ENCODE data around the gene PSMC4.

PSMC4 gene

DNA sequence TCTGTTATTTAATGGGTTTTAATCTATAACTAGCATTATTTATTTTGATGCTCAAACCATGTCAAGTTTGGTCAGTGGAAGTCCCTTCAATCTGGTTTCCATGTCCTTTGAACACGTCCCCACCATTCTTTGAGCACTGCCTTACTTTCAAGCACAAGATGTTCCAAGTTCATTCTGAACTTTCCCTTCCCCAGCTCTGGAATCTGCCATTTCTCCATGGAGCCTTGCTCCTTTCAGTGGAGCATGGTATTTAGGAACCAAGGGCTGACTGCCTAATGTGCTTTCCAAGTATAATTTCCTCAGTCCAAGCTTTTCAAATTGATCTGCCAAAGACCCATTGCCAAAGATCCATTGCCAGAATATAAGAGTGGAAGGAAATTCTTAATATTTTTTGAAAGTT lies 24.8 kb downstream of the PSMC4 start:
- DNase-seq: no peak

DNA sequence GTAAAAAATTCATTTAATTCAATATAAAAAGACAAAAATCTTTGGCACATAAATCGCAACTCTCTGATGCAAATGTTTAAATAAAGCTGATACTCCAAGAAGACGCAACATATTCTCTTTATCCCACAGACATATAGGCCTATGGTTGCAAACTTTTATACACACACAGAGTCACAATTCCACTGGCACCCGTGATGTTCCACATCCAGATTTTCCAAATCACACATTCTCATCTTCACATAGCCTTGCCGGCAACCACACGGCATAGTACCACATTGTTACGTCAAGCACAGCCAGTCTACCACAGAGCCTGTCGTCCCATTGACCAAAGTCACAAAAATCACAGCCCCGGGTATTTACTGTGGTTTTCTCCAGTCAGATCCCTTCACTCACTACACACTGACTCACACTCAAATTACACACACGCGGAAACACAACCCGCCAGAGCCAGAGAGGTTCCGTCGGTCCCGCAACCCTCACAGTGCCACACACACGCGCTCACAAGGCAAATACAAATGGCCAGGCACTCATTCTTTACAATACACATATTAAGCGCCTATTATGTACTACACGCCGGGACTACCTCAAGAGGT lies 25.3 kb downstream of the PSMC4 start:
- DNase-seq: peak in 1 of 2 donors; percentile 30

- peak; percentile 92 to 94 for DNase-seq
These were observed 26.1 kb downstream of the PSMC4 start, which contains the start of gene ZNF546 for GRCh38 chr19:39996811-39997637. ZNF546 (plus strand) TSS chr19:39997060; CDS start chr19:39998327, 1,267 bp downstream.

DNA sequence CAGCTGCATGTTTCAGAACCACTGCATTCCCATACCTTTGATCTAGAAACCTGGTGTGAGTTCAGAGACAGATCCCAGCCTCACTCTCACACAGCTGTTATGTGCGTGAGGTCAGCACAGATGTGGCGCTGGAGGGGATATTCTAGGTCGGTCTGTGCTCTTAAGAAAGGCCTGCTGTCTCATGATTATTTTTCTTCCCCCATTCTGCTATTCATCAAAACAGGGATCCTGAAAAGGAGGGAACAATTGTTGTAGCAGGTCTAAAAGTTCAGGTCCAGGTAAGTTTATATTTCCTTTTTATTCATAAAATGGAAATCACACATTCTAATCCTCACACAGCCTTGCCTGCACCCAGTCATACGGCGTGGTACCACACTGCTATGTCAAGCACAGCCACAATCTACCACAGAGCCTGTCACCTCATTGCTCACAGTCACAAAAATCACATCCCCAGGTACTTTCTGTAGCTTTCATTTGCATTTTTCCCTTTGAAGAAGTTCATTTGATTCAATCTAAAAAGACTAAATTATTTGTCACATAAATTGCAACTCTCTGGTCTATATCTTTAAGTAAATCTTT lies 26.8 kb downstream of the PSMC4 start:
- DNase-seq: peak in 1 of 2 donors; percentile 10

DNA sequence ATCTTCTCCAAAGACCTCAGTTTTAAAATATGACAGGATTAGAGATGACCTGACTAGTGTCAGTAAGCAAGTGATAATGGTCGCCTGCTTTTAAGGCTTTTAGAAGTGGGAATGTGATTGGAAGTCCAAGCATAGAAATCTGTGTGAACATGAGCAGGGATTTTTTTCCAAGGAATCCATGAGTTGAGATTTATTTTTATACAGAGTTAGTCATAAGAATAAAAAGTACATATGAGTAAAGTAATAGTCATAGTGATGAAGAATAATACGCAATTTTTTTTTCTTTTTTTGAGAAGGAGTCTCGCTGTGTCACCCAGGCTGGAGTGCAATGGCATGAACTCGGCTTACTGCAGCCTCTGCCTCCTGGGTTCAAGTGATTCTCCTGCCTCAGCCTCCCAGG lies 27.5 kb downstream of the PSMC4 start:
- DNase-seq: no peak

DNA sequence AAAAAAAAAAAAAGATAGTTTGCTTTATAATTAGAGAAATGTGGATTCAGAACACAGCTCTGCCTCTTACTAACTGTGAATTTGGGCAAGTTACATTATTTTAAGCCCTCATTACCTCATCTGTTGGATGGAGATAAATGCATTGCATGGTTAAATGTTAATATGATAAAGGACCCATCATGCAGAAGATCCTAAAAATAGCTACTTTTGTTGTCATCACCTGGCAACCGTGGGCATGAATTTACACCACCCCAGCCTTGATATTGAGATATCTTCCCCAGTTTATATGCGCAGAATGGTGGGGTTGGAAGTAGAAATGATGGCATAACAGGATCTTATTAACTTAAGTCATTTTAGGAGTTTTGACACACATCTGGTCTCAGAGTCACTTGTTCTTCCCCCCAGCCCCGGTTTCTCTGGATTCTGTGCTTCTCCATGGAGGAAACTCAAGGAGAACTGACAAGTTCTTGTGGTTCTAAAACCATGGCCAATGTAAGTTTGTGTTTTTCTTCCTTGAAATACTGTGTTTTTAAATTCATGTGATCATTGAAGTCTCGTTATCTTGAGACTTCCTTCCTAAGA lies 34.8 kb downstream of the PSMC4 start:
- no peak for DNase-seq

DNA sequence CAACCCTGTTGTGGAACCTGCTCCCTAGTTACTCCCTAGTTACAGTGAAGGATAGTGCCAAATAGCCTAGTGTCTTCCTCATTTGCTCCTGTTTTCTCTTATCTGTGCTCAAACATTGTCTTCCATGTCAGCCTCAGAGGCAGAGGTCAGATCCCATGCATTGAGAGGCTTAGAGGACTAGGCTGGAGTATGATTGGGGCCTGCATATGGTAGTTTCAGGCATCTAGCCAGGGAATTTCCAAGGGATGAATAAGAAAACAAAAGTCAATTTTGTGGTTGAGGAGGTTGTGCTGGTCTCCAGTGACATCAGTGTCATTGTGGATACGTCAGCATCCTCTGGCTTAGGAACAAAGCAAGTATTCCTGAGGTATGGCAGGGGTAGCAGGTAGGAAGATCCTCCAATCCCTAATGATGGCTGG lies 35.3 kb downstream of the PSMC4 start:
- DNase-seq: no peak

DNA sequence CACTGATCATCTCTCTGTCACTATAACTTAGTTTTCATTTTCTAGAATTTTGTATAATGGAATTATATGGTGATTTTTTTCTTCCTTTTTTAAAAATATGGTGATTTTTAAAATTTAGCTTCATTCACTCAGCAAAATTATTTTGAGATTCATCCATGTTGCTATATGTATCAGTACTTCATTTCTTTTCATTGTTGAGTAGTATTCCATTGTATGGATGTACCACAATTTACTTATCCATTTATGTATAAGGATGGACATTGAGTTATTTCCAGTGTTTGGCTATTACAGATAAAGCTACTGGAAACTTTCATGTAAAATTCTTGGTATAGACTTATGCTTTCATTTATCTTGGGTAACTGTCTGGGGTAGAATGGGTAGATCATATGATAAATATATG lies 38.7 kb downstream of the PSMC4 start:
- no peak for DNase-seq

- DNase-seq: no peak
These were observed 43.0 kb downstream of the PSMC4 start for GRCh38 chr19:40013991-40014390.

DNA sequence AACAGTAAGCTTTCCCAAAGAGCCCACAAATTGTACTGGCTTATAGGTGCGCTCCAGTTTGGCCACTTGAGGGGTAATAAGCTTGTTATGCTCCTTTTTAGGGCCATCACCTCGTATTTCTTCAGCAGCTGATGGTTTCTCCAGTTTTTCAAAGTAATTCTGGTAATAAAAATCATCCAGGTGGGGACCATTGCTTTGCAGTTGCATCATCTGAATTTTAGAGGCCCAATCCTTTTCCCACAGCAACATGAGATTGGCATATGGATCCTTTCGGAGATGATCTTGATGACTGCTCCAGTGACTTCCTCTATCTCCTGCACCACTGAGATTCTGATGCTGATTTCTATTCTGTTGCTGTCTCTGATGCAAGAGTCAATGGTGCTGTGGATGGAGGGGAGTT lies 53.0 kb downstream of the PSMC4 start:
- DNase-seq: no peak

GRCh38 chr19:40025938-40026596 lies 55.1 kb downstream of the PSMC4 start:
- DNase-seq: no peak

- DNase-seq: no peak
These were observed 55.6 kb downstream of the PSMC4 start for GRCh38 chr19:40026597-40026970.
